HG03342 (cell line): Measurements from ENCODE around the gene CYBC1.

Experiments
- ATAC-seq: cut with Tn5 transposase; IDR thresholded peaks from one replicate; pipeline ENCODE4 v1.9.1; 2021; ENCODE audit warnings: mild to moderate bottlenecking, moderate library complexity; ENCODE audit not compliant: unreplicated experiment

The CYBC1 gene

GRCh38 chr17:82450357-82451106 lies at the start of gene CYBC1:
CYBC1 (minus strand) TSS chr17:82450752; CDS start chr17:82449254, 1,498 bp downstream.
- peak; percentile 63 for ATAC-seq

GRCh38 chr17:82497483-82498405 lies 47.2 kb upstream of the CYBC1 start:
- ATAC-seq = peak; percentile 17

- ATAC-seq = peak; percentile 58
These were observed 46.2 kb upstream of the CYBC1 start for GRCh38 chr17:82496529-82497434.

GRCh38 chr17:82495844-82496528 lies 45.4 kb upstream of the CYBC1 start:
- ATAC-seq = no peak

- peak; percentile 46 for ATAC-seq
These were observed 43.9 kb upstream of the CYBC1 start for GRCh38 chr17:82494236-82495055.

GRCh38 chr17:82493226-82493781 lies 42.8 kb upstream of the CYBC1 start:
- ATAC-seq = no peak

- no peak for ATAC-seq
These were observed 42.2 kb upstream of the CYBC1 start for GRCh38 chr17:82492643-82493225.

- ATAC-seq = no peak
These were observed 41.0 kb upstream of the CYBC1 start for GRCh38 chr17:82491533-82491932.

GRCh38 chr17:82491196-82491530 lies 40.6 kb upstream of the CYBC1 start:
- ATAC-seq = no peak

- no peak for ATAC-seq
These were observed 40.1 kb upstream of the CYBC1 start for GRCh38 chr17:82490512-82491195.

GRCh38 chr17:82489851-82490511 lies 39.4 kb upstream of the CYBC1 start:
- no peak for ATAC-seq

- ATAC-seq = no peak
These were observed 38.6 kb upstream of the CYBC1 start for GRCh38 chr17:82489117-82489516.

- ATAC-seq = no peak
These were observed 37.4 kb upstream of the CYBC1 start for GRCh38 chr17:82487910-82488309.

GRCh38 chr17:82486231-82487094 lies 35.9 kb upstream of the CYBC1 start:
- ATAC-seq = no peak

- no peak for ATAC-seq
These were observed 33.3 kb upstream of the CYBC1 start for GRCh38 chr17:82483836-82484235.

GRCh38 chr17:82483204-82483660 lies 32.7 kb upstream of the CYBC1 start:
- ATAC-seq = no peak

- ATAC-seq = no peak
These were observed 29.8 kb upstream of the CYBC1 start for GRCh38 chr17:82480318-82480717.
